PC-3 (cell line): Measurements from ENCODE around the gene SPTLC3.

ENCODE experiments used
- CTCF ChIP-seq: fragments of 300-600 bp; sonication (generic); conservative IDR thresholded peaks from 2 replicates; pipeline ENCODE4 v1.5.1; 2017; ENCODE audit warnings: antibody characterized with exemption, low read depth, mild to moderate bottlenecking, low read length
- EZH2phosphoT487 ChIP-seq: fragments of 300-600 bp; sonication (generic); IDR thresholded peaks from 2 replicates; pipeline ENCODE4 v1.6.1; 2018; ENCODE audit warnings: mild to moderate bottlenecking, antibody characterized with exemption, low read length, borderline replicate concordance

GRCh38 chr20:13165203-13165602 lies 156.4 kb downstream of the SPTLC3 start:
- TF ChIP-seq CTCF, result no peak
- TF ChIP-seq EZH2phosphoT487, result no peak
